GM18517 (cell line): ENCODE results near the gene PNLIP.

Source experiments
- ATAC-seq: cut with Tn5 transposase; IDR thresholded peaks from one replicate; pipeline ENCODE4 v1.9.1; 2021; ENCODE audit warnings: mild to moderate bottlenecking, moderate library complexity; ENCODE audit not compliant: unreplicated experiment

Gene PNLIP

DNA sequence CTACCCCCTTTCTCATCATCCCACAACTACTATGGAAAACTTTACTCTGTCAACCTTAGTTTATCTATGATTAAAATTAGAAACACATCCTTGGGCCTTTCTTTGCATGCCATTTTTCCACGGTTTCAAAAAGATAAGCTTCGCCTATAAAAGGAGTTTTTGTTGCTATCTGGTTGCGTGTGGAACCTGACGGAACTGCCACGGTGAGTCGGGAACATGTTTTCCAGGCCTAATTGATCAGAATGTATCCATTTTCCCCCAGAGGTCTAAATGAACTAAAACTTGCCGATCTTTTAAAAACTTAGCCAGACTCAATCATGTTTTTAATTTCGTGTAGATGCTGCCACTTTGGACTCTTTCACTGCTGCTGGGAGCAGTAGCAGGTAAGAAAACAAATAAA is at the start of gene PNLIP:
Gene PNLIP, plus strand, starts transcription at position 176 of the 400 bp plus-strand sequence. Its CDS starts 162 bp downstream, at position 338.
- ATAC-seq: no peak

DNA sequence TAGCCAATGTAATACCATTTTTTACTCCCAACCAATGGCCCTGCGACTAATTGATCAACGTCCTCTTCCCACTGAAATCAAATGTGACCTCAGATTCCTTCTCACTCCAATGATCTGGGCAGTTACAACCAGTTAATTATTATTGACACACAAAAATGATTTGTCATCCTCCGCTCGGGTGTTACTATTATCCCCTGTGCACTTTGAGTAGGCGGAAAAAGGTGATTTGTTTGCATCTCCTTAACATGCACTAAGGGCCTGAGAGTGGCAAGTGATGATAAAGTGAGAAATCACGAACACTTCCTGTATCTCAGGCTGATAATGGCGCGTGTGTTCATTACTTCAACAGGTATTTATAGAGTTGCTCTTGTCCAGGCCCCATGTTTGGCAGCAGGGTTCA is 40.9 kb upstream of the PNLIP start:
- no peak for ATAC-seq

DNA sequence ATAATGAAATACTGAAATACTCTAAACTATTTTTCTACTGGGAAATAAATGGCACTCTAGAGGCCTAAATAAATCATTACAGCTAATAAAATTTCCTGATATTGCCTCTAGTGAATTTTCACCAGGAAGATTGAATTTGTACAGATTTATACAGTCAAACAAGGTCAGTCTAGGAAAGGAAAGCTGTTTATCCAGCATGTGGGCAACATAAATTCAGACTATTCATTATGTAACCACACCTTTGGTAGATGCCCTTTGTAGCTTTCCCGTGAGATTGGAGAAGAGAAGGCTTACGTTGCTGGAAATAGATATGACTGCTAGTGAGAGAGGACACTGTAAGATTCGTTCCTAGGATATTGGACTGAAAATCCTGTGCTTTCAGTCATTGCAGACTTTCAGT is 35.2 kb upstream of the PNLIP start:
- ATAC-seq: no peak

DNA sequence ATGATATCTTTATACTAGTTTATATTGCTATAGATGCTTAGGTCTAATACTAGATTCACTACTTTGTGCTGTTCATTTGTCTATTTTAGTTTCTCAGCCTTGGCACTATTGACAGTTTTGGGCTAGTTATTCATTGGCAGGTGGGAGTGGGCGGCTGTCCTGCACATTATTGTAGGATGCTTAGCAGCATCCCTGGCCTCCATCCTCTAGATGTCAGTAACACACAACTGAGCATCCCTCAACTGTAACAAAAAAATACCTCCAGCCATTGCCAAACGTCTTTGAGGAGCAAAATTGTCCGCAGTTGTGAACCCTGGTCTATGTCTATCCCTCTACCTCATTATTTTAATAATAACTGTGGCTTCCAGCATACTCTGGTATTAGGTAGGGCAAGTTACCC is 34.4 kb upstream of the PNLIP start:
- no peak for ATAC-seq

DNA sequence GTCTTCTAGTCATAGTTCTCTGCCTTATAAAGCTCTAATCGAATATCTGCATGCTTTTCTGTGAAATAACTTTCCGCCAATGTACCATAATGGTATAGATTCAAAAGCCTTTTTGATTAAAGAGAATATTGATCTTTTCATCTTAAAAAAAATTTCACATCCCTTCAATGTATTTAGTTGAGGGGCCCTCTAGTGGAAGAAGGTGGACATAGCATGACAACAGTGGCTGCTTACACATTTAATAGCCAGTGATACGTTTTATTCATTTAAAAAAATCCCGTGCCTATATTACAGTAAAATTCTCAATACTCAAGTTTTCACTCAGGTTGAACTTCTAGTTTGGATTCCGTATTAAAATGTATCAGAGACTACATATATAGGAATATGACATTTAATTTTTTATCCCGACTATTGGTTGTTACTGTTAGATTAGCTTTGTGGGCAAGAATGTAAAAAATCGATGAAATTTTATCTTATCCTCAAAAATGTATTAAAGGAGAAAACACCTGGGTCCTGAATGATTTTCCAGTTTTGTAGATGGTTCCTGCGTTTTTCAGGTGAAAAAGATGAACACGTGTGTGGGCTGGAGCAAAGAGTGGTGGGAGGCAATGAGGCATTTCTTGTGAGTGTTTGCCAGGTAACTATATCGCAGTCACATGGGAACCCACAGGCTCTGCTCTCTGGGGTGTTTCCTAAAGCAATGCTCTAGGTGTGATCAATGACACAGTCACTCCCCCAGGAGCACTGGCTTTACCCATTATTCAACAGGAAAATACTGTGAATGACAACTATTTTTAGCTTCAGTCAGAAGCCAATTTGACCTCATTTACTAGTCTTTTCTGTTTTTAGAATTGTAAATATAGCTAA is 24.1 kb upstream of the PNLIP start:
- ATAC-seq: peak; percentile 66

DNA sequence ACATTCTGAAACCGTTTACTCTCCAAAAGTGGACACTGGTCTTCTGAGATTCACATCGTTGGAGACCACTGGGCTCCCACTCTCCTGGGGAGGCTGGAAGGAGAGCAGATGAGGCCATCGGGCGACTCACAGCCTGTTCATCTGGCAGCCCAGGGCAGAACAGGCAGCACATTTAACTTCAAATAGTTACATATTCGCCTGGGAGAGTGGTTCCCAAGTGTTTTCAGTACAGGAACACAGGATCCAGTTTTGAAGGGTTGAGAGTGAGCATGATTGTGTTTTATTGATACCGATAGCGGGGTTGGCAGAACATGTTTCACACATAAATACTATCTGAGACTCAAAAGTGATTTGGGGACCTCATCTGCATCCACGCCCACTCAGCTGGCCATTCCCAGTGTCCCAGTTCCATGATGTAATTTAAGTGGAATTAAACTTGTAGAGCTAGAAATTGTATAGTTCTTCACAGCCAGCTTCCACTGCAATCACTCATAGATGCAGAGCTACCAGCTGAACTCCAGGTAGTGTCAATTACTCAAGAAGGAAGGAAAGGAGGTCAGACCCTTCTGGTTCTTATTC is 22.8 kb upstream of the PNLIP start:
- no peak for ATAC-seq

DNA sequence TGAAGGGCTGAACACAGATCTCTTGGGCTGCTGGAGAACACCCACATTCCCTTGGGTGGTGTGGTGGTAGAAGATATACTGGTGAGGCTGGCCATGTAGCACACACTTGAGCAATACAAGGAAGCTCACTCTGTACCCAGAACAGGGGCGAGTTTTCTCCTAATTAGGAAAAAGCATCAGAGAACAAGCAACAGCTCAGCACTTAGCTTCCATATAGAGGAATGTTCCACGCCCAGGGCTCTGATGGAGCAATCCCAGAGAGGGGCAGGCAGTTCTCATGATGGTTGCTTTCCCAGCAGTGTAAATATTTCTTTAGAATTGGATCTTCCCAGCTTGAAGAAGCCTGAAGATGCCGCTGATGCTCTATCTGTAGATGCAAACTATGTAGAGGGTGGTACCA is 21.0 kb upstream of the PNLIP start:
- no peak for ATAC-seq

DNA sequence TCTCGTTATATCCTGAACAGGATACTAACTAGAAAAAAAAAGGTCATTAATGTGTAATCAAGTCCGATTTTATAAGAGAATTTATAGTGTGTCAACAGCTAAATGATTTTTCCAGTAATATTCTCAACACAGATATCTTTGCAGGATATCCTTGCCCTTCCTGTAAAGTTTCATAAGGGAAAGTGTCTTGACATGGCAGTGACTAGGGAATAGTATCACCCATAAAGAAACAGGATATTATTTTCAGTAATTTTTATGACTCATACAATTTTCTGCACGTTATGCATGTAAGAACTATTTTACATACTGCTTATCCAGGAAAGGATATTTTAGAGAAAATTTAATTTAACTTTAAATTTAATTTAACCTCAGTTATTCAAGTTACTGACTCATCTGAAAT is 19.5 kb upstream of the PNLIP start:
- no peak for ATAC-seq

DNA sequence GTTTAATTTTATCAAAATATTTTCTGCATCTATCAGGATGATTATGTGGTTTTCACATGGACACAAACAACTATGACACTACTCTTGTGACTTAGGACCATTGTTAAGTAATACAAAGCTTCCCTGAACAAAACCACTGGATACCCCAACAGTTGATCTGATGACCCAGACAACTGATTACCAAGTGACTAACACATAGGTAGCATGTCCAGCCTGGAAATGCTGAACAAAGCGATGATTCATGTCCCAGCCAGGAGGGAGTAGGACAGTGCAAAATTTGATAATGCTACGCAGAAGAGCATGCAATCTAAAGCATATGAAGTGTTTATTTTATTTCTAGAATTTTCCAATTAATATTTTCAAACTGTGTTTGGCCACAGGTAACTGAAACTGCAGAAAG is 8.9 kb upstream of the PNLIP start:
- ATAC-seq: no peak

DNA sequence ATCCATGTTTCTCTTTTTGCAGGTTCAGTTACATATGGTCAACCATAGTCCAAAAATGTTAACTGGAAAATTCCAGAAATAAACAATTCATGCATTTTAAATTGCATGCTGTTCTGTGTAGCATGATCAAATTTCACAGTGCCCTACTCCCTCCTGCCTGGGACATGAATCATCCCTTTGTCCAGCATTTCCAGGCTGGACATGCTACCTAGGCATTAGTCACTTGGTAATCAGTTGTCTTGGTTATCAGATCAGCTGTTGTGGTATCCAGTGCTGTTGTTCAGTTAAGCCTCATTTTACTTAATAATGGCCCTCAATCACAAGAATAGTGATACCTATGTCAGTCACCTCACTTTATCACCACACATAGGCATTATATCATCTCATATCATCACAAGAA is 7.3 kb upstream of the PNLIP start:
- no peak for ATAC-seq

DNA sequence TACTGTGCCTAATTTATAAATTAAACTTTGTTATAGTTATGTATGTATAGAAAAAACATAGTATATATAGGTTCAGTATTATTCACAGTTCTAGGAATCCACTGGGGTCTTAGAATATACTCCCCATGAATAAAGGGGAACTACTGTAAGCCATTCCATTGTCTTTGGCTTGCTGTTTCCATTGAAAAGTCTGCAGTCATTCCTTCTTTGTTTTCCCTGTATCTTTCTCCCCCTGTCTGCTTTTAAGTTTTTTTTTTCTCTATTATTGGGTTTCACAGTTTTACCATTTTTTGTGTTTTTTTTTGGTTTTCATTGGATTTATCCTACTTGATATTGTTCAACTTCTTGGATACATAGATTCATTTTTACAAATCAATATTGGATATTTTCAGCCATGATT is 6.7 kb upstream of the PNLIP start:
- no peak for ATAC-seq

DNA sequence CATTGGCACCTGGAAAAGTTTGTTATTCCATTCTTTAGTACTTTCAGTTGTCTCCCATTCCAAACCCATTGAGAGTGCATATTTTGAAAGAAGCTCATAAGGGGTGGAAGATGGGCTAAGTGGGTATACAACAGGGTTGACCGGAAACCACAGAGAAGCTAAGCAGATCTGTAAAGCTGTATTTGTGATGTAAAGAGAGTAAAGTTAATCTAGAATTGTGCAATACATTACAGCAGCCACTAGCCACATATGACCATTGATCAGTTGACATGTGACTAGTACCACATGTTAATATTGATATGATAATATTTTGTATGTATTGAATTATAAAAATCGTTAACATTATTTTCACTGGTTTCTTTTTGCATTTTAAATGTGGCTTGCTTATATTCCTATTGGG is 4.9 kb upstream of the PNLIP start:
- ATAC-seq: no peak

DNA sequence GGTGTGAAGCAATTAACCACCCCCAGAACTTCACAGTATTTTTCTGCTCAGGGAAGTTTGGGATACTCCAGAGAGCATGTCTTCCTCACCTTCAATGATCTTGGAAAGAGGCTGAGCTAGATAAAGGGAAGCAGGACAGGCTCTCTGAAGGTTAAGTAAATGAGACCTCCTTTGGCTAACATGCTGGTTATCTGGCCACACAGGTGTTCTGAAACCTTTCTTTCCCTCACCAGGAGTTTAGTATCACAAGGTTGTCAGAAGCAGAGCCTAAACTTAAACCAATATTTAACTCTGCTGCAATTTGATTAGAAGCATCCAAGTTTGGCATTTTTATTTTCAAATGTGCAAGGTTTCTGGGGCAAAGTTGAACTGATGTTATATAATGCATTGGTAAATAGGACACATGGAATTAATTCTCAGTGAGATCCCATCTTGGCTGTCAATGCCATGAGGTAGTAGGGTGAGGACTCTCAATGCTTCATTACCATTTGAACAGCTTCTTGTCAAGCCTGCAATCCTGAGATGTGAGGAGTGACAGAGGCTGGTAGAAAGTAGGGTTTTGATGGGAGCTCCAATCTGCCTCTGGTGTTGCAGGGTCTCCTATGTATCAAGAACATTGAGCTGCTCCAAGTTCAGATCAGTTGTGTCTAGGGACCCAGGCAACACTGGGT is 3.6 kb upstream of the PNLIP start:
- ATAC-seq: no peak

DNA sequence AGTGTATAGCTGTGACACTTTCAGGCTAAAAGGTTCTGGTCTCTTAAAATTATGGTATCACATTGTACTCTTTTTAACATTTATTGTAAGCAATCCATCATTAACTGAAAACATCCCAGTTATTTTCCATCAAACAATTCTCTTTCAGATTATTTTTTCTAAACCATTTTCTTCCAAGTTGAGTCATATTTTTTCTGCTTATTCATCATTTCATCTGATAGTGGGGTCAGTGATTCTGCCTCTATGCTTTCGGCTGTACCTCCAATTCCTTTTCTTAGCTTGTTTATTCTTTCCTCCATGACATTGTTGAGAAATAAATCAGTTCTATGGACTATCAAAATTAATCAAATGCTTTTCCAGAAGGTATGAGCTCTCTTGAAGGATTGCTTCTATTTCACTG is 609 bp upstream of the PNLIP start:
- ATAC-seq: no peak

DNA sequence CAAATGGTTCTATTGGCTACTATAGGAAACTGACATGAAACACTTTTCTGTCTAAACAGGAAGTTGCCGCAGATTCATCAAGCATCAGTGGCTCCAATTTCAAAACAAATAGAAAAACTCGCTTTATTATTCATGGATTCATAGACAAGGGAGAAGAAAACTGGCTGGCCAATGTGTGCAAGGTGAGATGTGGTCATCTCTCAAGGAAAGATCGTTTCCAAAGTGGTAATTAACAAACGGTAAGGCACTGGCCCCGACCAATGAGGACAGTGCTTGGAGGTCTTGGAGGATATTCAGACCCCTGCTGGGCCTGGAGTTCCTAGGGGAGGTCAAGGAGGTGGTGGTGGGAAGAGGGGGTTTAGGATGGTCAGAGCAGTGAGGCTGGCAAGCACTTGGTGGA is 2.6 kb downstream of the PNLIP start:
- ATAC-seq: no peak

DNA sequence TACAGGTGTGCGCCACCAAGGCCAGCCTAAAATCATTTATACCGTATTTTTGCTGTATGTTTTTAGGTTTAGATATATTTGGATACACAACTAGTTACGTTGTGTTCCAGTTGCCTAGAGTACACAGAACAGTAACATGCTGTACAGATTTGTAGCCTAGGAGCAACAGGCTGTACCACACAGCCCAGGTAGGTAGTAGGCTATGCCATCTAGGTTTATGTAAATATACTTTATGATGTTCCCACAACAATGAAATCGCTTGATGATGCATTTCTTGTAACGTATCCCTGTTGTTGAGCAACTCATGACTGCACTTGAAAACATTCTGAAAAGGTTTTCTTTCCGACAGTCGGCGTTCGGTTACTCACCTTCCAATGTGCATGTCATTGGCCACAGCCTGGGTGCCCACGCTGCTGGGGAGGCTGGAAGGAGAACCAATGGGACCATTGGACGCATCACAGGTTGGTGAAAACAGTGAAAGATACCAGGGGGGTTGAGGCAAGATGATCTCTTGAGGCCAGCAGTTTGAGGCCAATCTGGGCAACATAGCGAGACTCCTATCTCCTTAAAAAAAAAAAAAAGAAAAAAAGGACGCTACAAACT is 7.7 kb downstream of the PNLIP start:
- ATAC-seq: no peak

DNA sequence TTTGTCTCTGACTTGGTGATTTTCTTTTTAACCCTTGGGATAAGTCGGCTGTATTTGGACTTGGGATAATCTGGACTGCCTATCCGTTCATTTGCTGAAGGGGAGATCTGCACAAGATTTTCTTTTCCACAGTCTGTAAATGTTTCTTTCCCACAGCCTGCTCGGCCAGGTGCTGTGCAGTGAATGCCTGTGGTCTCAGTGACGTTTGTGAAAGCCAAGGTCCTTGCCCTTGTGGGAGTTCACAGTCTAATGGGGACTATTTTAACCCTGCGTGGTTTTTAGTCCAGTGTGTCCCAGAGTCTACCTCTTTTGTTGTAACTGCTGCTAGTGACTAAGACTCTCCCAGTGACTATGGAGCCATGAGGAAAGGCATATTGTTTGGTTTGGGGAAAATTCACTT is 8.9 kb downstream of the PNLIP start:
- ATAC-seq: no peak

DNA sequence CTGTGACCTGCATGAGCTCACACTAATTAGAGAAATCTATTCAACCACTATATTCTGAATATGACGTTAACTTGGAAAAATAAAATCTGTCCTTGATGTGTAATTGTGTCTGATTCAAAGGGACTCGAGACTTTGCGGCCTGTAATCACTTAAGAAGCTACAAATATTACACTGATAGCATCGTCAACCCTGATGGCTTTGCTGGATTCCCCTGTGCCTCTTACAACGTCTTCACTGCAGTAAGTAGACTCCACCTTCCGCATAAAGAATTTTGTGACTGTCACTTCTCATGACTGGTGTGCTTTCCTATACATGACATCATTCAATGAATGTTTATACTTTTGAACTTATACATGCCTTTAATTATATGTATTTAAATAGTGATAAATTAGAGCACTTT is 10.1 kb downstream of the PNLIP start:
- no peak for ATAC-seq

DNA sequence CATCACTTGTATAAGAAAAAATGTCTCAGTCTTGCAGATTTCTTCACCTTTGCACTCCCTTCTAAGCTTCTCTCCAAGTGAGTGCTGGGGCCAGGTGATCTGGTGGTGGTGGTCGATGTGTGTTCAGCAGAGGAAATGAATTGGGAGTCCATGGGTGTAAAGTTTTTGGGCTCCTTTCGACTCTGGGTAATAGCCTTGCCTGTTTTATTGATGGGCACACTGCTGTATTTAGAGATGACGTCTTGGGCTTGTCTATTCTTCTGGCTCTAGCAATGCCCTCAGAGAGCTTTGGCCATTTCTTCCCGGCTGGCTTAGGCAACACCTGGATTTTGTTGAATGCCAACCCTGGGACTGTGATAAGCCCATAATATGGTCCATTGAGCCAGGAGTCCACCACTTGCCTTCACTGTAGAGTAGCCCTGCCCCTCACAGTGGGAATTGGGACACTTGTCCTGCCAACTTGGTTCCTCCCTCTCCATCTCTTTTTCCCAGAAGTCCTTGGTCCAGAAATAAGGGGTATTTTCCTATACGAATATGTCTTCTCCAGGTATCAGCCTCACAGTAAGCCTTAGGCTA is 11.7 kb downstream of the PNLIP start:
- ATAC-seq: no peak

DNA sequence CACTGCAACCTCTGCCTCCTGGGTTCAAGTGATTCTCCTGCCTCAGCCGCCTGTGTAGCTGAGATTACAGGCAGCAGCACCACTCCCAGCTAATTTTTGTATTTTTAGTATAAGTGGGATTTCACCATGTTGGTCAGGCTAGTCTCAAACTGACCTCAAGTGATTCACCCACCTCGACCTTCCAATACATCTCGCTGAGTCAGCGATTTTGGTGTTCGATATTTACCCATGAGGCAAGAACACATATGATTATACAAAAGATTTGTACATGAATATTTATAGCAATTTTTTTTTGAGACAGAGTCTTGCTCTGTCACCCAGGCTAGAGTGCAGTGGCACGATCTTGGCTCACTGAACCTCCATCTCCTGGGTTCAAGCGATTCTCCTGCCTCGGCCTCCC is 19.8 kb downstream of the PNLIP start:
- no peak for ATAC-seq

DNA sequence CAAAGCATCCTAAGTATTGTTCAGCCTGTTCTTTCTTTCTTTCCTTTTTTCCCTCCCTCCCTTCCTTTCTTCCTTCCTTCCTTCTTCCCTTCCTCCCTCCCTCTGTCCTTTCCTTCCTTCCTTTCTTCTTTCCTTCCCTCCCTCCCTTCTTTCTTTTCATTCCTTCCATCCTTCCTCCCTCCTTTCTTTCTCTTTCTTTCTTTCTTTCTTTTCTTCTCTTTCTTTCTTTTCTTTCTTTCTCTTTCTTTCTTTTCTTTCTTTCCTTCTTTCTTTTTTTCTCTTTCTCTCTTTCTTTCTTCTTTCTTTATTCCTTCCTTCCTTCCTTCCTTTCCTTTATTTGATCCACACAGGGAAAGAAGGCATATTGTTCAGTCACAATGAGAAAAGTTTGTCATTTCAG is 21.2 kb downstream of the PNLIP start:
- no peak for ATAC-seq
